ENCODE results near the gene WASF2.
A peak's percentile ranks its signal among the peaks of the same experiment; 100 is the strongest.
"Not testable (repeated sequence)": the region's sequence is repeated elsewhere in the genome, so short reads cannot be mapped to it uniquely, and the experiment has no call there.

Gene WASF2

GRCh38 chr1:27496604-27497155, 6.7 kb upstream of the WASF2 start:
- no peak for DNase-seq (ENCODE audit: low spot score)

- no peak for DNase-seq (ENCODE audit: low spot score)
Measured at GRCh38 chr1:27492796-27493195, 2.8 kb upstream of the WASF2 start.

GRCh38 chr1:27491748-27492700, 2.1 kb upstream of the WASF2 start:
- peak; percentile 31 for DNase-seq (ENCODE audit: low spot score)

GRCh38 chr1:27489501-27489972, 430 bp downstream of the WASF2 start:
- DNase-seq (ENCODE audit: low spot score), result peak; percentile 24

- no peak for DNase-seq (ENCODE audit: low spot score)
Measured at GRCh38 chr1:27487966-27488884, 1.7 kb downstream of the WASF2 start.

GRCh38 chr1:27485363-27485762, 4.6 kb downstream of the WASF2 start:
- no peak for DNase-seq (ENCODE audit: low spot score)

GRCh38 chr1:27483659-27484058, 6.3 kb downstream of the WASF2 start:
- no peak for DNase-seq (ENCODE audit: low spot score)

- DNase-seq (ENCODE audit: low spot score), result no peak
Measured at GRCh38 chr1:27481994-27482620, 7.9 kb downstream of the WASF2 start.

GRCh38 chr1:27478098-27478497, 11.9 kb downstream of the WASF2 start:
- DNase-seq (ENCODE audit: low spot score), result peak; percentile 37

GRCh38 chr1:27476237-27476636, 13.7 kb downstream of the WASF2 start:
- DNase-seq (ENCODE audit: low spot score), result no peak

- no peak for DNase-seq (ENCODE audit: low spot score)
Measured at GRCh38 chr1:27475720-27476119, 14.2 kb downstream of the WASF2 start.

GRCh38 chr1:27473755-27474154, 16.2 kb downstream of the WASF2 start:
- DNase-seq (ENCODE audit: low spot score), result no peak

GRCh38 chr1:27472098-27472497, 17.9 kb downstream of the WASF2 start:
- DNase-seq (ENCODE audit: low spot score), result not testable (repeated sequence)

- DNase-seq (ENCODE audit: low spot score), result no peak
Measured at GRCh38 chr1:27471477-27471876, 18.5 kb downstream of the WASF2 start.

- no peak for DNase-seq (ENCODE audit: low spot score)
Measured at GRCh38 chr1:27469334-27469733, 20.6 kb downstream of the WASF2 start.

GRCh38 chr1:27468378-27468777, 21.6 kb downstream of the WASF2 start:
- not testable (repeated sequence) for DNase-seq (ENCODE audit: low spot score)

GRCh38 chr1:27464926-27465647, 24.9 kb downstream of the WASF2 start:
- no peak for DNase-seq (ENCODE audit: low spot score)

GRCh38 chr1:27463916-27464315, 26.1 kb downstream of the WASF2 start:
- DNase-seq (ENCODE audit: low spot score), result not testable (repeated sequence)

- not testable (repeated sequence) for DNase-seq (ENCODE audit: low spot score)
Measured at GRCh38 chr1:27458521-27458920, 31.4 kb downstream of the WASF2 start.

- no peak for DNase-seq (ENCODE audit: low spot score)
Measured at GRCh38 chr1:27455139-27455811, 34.7 kb downstream of the WASF2 start.

Measured in germinal center (tissue), 1 donor.